Globus pallidus (tissue), 1 donor: ENCODE measurements around the gene NDUFB7.
"Not testable (repeated sequence)": the region's sequence is repeated elsewhere in the genome, so short reads cannot be mapped to it uniquely, and the experiment has no call there.

Experiments used
- DNase-seq: peaks from one replicate; pipeline ENCODE4 v3.0.0-alpha.2; 2015; ENCODE audit warnings: low spot score

The NDUFB7 gene

DNA sequence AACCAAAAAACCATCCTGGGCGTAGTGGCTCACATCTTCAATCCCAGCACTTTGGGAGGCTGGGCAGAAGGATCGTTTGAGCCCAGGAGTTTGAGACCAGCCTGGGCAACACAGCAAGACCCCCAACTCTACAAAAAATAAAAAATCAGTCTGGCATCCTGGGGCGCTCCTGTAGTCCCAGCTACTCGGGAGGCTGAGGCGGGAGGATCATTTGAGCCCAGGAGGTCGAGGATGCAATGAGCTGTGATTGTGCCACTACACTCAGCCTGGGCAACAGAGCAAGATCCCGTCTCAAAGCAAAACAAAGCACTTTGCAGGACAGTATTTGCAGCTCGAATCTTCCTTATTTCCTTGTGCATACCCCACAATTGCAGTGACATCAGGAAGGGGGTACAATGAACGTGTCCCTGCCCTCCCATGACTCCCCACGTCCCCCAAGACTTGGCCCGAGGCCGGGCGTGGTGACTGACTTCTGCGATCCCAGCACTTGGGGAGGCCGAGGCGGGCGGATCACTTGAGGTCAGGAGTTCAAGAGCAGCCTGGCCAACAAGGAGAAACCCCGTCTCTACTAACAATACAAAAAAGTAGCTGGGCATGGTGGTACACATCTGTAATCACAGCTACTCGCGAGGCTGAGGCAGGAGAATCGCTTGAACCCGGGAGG lies 870 bp downstream of the NDUFB7 start:
- no peak for DNase-seq

GRCh38 chr19:14567079-14567478 lies 4.8 kb downstream of the NDUFB7 start:
- no peak for DNase-seq

GRCh38 chr19:14566712-14567077 lies 5.2 kb downstream of the NDUFB7 start:
- no peak for DNase-seq

DNA sequence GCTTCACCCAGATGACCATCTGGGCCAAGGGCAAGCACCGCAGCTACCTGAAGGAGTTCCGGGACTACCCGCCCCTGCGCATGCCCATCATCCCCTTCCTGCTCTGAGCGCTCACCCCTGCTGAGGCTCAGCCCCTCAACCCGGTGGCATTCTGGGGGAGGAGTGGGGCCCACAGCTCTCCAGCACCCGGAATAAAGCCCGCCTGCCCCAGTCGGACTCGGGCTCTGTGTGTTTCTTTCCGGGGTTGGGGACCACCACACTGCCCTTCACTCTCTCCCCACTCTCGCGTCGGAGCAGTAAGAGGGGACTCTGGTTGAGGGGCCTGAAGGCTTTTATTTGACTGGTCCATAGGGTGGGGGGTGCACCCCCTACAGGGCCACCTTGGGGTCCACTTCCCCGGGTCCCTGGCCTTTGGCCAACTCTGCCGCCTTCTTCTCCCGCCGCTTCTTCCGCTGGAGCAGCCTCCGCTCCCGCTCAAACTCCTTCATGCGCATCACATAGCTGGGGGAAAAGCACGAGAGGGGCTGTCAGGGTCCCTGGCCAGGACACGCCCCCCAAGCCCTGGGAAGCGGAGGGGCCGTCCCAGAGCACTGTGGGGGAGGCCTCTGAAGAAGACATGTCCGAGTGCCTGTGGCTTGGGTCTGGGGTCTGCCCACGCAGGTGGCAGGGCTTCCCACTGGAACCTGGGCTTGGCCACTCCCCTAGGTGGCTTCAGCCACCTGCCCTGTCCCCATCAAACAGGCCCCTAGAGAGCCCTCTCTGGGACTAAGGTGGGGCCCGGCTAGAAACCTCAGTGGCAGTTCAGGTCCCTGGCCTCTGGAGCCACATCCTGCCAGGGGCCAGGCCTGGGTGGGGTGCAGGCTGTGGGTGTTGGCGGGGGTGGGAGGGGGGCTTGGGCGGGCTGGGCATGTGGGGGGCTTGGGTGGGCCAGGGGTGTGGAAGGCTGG lies 5.8 kb downstream of the NDUFB7 start:
- DNase-seq, result no peak

- no peak for DNase-seq
These were observed 6.6 kb downstream of the NDUFB7 start for GRCh38 chr19:14565298-14565679.

DNA sequence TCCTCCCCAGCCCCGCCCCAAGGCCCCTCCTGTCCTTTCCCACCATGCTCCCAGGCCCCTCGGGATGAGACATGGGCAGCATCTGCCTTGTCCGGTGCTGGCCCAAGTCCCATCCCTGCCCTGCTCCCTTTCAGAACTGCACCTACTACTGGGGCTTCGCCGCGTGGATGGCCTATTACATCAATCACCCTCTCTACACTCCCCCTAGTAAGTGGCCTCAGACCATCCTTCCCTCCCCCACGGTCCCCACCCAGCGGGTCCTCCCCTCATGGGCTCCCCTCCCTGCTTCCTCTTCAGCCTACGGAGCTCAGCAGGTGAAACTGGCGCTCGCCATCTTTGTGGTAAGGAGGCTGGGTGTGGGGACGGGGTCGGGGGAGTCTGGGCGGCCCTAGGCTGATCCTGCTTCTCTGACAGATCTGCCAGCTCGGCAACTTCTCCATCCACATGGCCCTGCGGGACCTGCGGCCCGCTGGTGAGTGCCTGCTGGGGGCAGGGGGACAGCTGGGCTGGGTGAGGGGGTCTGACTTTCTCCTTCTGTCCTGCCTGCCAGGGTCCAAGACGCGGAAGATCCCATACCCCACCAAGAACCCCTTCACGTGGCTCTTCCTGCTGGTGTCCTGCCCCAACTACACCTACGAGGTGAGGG lies 7.1 kb downstream of the NDUFB7 start:
- not testable (repeated sequence) for DNase-seq

DNA sequence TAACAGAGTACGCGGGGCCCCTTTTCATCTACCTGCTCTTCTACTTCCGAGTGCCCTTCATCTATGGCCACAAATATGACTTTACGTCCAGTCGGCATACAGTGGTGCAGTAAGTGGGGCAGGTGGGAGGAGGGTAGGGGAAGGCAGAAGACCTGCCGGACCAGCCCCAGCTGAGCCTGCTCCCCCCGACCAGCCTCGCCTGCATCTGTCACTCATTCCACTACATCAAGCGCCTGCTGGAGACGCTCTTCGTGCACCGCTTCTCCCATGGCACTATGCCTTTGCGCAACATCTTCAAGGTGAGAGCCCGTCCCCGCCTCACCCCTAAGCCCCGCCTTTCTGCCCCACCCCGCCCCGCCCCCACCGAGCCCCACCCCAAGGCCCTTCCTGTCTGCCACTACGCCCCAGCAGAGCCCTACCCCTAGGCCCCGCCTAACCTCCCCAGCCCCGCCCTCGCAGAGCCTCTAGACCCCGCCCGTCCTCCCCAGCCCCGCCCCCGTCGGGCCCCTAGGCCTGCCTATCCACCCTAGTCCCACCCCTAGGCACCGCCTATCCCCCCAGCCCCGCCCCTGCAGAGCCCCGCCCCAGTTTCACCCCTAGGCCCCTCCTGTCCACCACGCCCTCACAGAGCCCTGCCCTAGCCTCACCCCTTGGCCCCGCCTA lies 7.7 kb downstream of the NDUFB7 start:
- DNase-seq, result no peak

GRCh38 chr19:14563590-14563926 lies 8.3 kb downstream of the NDUFB7 start:
- no peak for DNase-seq

GRCh38 chr19:14562660-14563589 lies 8.9 kb downstream of the NDUFB7 start:
- no peak for DNase-seq

DNA sequence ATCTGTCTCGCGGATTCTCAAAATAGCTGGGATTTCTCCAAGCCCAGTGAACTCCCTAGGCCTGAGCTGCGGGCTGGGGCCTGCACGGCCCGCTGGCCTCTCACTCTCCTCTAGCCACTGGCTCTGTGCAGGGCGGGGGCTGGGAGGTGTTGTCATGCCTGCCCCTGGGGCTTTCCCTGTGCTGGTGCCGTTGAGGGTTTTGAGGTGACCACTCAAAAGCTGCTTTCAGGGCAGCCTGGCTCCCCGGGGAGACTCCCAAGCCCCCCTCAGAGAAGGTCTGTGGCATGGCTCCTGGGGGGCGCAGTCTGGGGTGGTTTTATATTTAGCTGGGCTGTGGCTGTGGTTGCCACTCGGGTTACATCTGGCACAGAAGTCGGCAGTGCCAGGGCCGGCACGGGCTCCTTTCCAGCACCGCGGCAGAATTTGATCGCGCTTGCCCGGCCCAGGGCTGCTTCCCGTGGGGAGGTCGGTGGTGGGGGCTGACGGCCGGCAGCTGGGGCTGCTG lies 10.0 kb downstream of the NDUFB7 start:
- DNase-seq, result peak; percentile 75

DNA sequence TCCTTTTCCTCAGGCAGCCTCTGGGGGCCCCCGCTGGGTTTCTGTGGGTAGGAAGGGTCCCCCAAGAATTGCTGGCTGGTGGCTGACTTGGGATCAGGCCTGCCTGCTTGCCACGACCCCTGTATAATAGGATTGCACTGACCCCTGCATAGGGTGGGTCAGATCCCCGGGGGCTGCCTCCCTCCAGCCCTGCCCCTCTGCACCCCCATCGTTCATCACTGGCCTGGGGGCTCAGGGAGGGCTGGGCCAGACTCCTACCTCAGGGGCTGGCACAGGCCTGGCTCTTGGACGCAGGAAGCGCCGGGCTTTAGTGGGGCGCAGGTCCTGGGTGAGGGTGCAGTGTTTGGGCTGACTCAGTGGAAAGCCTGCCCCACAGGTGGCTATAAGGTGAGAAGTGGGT lies 10.6 kb downstream of the NDUFB7 start:
- no peak for DNase-seq

DNA sequence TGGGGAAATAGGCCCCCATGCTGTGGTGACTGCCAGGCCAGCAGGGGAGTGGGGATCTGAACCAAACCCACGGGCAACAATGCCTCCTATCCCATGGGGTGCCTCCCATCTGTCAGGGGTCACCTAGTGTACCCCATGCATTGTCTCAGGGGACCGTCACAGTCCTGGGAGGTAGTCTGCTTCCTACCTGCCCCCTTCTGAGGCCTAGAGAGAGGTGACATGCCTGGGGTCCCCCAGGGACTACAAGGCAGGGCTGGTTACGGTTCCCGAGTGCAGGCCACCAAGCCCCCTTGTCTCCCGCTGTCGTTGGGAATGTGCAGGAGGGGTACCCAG lies 11.1 kb downstream of the NDUFB7 start:
- no peak for DNase-seq

GRCh38 chr19:14559916-14560775 lies 11.7 kb downstream of the NDUFB7 start:
- DNase-seq, result no peak

DNA sequence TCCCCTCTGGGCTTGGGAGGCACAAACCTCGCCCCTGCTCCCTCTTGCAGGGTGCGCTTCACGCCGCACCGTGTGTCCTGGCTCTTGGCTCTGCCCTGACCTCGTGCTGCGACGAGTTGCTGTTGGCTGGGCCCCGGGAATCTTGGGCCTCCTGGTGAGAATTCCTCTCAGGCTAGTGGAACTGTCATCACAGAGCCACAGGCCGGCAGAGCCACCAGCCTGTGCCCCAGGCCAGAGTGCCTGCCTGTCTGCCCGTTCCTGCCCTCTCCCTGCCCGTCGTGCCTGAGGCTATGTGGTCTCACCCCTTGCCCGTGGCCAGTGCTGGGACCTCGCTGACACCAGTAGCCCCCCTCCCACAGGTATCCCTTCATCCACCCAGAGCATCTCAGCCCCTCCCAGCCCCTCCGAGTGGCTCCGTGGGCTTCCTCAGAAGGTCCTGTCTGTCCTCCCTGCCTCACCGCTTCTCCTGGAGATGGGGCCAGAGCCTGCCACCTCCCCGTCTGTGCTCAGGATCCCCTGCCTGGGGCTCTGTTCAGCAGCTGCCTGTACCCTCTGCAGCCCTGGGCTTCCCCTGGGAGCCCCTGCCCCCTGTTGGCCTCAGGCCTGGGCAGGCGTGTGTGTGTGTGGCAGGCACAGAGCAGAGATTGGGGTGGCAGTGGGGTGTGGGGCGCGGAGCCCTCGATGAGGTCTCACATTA lies 13.3 kb downstream of the NDUFB7 start:
- DNase-seq, result no peak

- peak; percentile 89 for DNase-seq
These were observed 15.1 kb downstream of the NDUFB7 start for GRCh38 chr19:14556662-14557188.

- no peak for DNase-seq
These were observed 15.8 kb downstream of the NDUFB7 start for GRCh38 chr19:14555918-14556661.

- peak; percentile 60 for DNase-seq
These were observed 17.5 kb downstream of the NDUFB7 start for GRCh38 chr19:14554382-14554812.

- DNase-seq, result no peak
These were observed 18.0 kb downstream of the NDUFB7 start for GRCh38 chr19:14553939-14554243.
